Left forelimb (tissue), 1 donor: Measurements from ENCODE around the gene CPNE5.

Experiments used
- DNase-seq: peaks from one replicate; pipeline ENCODE4 v3.0.0-alpha.2; 2018; ENCODE audit warnings: low spot score

The CPNE5 gene

DNA sequence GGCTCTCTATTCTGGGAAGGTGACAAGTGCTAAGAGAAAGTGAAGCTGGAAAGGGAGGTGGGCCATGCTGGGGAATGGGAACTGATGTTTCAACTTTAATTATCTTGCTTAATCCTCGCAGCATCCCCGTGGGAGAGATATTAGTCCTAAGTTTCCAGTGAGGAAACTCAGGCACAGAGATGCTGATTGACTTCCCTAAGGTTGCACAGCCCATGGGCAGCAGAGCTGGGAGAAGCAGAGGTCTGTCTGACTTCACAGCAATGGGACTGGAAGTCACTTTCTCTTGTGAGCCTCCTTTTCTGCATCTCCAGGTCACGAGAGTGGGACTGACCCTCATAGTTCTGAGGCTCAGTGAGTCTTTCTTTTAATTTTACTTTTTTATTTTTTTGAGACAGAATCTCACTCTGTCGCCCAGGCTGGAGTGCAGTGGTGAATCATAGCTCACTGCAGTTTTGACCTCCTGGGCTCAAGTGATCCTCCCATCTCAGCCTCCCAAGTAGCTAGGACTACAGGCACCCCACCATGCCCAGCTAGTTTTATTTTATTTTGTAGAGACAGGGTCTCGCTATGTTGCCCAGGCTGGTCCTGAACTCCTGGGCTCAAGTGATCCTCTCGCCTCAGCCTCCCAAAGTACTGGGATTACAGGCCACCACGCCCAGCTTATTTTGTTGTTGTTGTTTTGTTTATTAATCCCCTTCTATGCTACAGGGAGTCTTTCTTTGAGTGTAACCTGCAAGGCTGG, 139.0 kb downstream of the CPNE5 start:
- no peak for DNase-seq

DNA sequence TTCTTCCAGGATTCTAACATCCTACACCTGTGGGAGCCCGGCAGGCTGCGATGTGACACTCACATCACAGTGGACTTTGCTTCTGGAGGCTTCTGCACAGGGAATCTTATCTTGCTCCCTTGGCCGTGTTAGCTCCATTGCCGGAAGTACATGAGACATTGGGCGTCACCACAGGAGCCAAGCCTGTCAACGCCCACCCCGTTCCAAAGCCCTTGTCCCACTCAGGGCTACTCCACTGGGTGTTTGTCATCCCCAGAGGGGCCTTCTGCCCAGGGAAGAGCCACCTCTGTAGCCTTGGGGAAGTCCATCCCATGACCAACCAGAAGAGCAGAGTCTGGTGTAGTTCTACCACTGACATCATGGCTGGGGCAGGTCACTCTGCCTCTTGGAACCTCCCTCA, 139.9 kb downstream of the CPNE5 start:
- no peak for DNase-seq

DNA sequence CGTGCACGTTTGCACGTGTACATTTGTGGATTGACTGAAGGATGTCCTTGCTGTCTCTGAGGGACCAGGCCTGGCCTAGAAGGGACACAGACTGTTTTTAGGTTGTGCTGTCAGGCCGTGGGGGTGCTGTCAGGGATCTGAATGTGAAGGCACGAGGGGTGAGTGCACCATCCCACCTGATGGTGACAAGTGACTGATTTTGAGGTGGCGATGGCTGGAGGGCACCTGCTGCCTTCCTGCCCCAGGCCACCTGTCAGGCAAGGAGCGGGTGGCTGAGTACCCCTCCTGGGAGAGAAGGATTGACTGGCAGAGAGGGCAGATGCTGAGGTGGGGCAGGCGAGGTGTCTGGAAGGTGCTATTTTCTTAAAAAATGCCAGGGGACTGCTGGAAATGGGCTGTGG, 140.4 kb downstream of the CPNE5 start:
- DNase-seq = no peak

DNA sequence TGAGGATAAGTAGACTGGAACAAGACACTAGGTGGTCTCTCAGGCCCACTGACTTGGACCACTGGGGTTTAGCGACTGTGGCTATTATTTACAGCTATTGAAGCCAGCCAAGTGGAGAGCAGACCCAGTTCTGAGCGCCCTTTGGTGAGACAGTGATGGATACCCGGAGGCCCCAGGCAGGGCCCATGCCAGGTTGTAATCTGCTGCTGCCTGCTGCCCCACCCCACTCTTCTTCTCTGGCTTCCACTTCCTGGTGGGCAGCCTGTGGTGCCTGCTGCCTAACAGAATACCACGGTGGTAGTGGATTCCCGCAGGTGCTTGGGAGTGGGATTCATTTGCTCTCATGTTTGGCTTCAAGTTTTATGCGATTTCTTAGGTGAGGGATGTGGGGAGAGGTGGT, 141.0 kb downstream of the CPNE5 start:
- DNase-seq = no peak

DNA sequence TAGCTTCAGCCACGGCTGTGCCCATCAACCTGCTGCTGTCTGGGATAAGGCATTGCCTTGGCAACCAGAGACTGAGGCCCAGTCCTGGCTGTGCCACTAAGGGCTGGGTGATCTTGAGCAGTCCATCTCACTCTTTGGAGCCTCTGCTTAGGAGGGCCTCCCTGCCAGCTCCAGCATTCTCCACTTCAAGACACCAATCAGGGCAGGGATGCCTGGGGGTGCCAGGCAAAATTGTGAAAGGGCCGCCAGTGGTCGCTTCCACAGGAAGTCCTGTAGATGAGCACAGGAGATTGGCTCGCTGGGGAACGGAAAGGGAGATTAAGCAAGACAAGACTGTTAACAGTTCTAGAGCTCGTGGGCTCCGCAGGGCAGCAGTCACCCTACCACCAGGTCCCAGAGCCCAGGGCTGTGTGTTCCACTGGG, 141.8 kb downstream of the CPNE5 start, which contains the start of gene RAB44:
RAB44 (plus strand) TSS at position 346 of the 423 bp plus-strand sequence. CDS start 6,410 bp downstream, outside the sequence.
- DNase-seq = no peak

DNA sequence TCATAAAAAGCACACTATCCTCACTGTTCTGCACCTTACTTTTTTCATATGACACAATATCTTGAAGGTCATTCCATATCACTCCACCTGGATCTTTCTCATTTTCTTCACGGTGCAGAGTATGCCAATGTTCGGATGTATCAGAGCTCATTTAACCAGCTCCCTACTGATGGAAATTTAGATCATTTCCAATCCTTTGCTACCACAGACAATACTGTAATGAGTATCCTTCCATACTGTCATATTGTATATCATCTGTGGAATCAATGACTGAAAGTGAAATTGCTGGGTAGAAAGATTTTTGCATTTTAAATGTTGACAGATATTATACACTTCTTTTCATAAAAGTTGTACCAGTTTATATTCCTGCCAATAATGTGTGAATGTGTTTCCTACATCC, 143.8 kb downstream of the CPNE5 start:
- no peak for DNase-seq

DNA sequence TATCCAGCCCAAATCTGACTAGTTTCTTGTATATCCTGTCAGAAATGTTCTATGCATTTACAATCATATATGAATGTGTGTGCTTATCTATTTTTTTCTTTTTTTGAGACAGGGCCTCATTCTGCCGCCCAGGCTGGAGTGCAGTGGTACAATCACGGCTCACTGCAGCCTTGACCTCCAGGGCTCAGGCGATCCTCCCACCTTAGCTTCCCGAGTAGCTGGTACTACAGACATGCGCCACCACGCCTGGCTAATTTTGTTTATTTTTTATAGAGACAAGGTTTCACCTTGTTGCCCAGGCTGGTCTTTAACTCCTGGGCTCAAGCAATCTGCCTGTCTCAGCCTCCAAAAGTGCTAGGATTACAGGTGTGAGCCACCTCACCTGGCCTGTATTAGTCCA, 144.6 kb downstream of the CPNE5 start:
- no peak for DNase-seq

DNA sequence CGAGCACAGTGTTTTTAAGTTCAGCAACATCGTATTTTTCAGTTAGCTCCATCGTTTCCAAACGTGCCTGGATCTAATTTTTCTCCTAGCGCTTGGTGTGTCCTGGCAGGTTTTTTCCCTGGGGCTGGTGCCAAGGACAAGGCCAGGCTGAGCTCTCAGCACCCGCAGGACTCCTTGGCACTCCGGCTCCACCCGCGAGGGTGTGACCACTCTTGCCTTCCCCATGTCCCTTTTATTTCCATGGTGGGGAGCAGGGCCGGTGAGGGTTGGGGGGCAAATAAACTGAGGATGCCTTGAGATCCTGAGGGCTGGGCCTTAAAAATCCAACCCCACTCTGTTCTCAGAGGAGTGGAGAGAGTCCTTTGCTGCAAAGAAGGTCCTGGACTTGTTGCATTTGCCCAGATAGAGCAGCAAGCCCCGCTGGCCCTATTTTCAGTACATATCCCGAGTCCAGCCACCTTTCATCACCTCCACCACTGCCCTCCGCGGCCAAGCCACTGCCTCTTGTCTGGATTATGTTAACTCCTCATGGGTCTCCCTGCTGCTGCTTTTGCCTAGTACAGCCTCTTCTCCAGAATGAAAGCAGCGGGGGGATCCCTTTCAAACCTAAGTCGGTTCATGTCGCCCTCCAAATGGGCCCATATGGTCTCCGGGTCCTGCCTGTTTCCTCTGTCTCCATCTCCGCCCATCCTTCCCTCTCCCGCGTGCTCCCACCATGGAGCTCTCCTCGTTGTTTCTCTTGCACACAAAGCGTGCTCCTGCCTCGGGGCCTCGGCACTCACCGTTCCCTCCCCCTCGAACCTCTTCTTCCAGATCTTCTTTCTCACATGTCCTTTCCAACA, 146.2 kb downstream of the CPNE5 start:
- no peak for DNase-seq

DNA sequence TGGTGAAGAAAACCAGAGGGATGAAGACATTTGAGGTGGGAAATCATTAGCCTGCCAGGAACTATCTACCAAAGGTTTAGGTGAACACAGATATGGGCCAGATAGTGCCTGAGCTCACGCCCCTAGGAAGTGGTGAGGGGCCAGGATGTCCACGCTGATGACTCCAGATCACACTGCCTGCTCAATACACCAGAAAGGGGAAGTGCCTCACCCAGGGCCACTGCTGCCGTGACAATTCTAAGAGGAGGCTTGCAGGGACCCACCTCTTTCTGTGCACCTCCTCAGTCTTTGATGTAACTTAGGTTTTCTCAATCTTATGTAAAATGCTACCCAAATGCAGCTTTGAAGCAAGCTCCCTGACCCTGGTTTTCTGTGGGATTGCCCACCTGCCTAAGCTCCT, 147.0 kb downstream of the CPNE5 start:
- DNase-seq = no peak

DNA sequence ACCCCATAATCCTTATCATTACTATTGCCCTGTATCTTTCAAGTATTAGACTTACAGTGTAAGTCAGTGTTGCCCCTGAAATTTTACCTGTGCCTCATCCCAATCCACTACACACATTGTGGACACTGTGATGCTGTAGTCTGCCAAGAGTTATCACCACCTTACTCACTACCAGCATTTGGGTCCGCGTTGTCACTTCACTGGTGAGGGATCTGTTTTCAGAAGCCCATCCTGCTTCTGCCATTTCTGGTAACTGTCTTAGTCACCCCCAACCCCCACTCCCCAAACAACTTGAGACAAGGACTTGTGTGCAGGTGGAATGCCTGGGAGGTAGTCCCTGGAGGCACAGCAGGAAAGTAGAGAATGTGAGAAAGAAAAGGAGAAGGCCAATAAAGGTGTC, 147.6 kb downstream of the CPNE5 start:
- DNase-seq = no peak

DNA sequence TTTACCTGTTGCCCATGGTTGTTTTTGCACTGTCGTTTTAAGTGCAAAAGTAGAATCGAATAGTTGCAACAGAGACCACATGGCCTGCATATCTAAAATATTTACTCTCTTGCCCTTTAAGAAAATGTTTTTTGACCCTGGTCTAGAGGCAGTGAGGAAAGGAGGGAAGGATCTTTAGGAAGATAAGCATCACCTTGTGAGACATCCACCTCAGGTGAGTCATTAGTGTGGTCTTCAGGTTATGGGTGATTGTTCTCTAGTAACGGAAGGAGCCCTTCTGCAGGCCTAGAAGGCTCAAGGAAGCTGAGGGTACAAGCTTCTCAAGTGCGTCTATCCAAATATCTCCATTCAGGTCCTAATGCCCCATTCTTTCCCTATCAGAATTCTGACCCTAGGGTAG, 148.2 kb downstream of the CPNE5 start:
- DNase-seq = no peak
